ENCODE results near the gene YTHDF2. TPM values are rescaled to one million over a fixed set of nuclear protein-coding genes. Genes with fewer than 3 reads are reported as not detected.

Gene YTHDF2
- total RNA-seq, 1 experiment from 2014 or later: 126 TPM

GRCh38 chr1:28751315-28752060 is 14.7 kb downstream of the YTHDF2 start:
- TF ChIP-seq NFE2L1 (CRISPR knock-in tag; IDR thresholded peaks at IDR 0.05): no peak
- H3K27me3 Mint-ChIP-seq (ENCODE audit: low read depth): no peaks in the 10 kb centered on the region
- H3K36me3 Mint-ChIP-seq: peaks cover 31% of the 10 kb centered on the region
- CTCF ChIA-PET: interaction anchor here (3.0 kb wide), 1 partner anchor 15 kb away, joined by 12 read pairs; the partner anchor contains the start of gene YTHDF2
- H3K9me3 Mint-ChIP-seq: no peaks in the 10 kb centered on the region
- no peak overlapping the region for H3K4me3 Mint-ChIP-seq
- POLR2A ChIA-PET: interaction anchor here (0.6 to 1.3 kb wide), 2 partner anchors 12 to 184 kb away, joined by 3 to 4 read pairs; no protein-coding TSS in a partner anchor
- DNase-seq (ENCODE audit: low spot score) (no peak), ATAC-seq (no peak)
- peaks cover 39% of the 10 kb centered on the region for H3K4me1 Mint-ChIP-seq
- peak overlapping the region; percentile 26; the same call in 1 of the 2 replicates for H3K27ac Mint-ChIP-seq

GRCh38 chr1:28755701-28756100 is 19.0 kb downstream of the YTHDF2 start:
- no peak for TF ChIP-seq STAT6 (CRISPR knock-in tag; conservative IDR thresholded peaks at IDR 0.05; ENCODE audit: low read depth)
- TF ChIP-seq ZNF232 (CRISPR knock-in tag; IDR thresholded peaks at IDR 0.05): no peak
- no peak for TF ChIP-seq ZNF671 (CRISPR knock-in tag; IDR thresholded peaks at IDR 0.05)
- no peak for TF ChIP-seq ESRRA (CRISPR knock-in tag; IDR thresholded peaks at IDR 0.05; ENCODE audit: borderline replicate concordance)
- no peak for TF ChIP-seq ZNF423 (CRISPR knock-in tag; IDR thresholded peaks at IDR 0.05)
- TF ChIP-seq MLX (CRISPR knock-in tag; IDR thresholded peaks at IDR 0.05): no peak
- TF ChIP-seq USF1 (CRISPR knock-in tag; IDR thresholded peaks at IDR 0.05): no peak
- no peak for TF ChIP-seq RELA (CRISPR knock-in tag; IDR thresholded peaks at IDR 0.05; ENCODE audit: borderline replicate concordance)
- no peak for TF ChIP-seq OVOL2 (CRISPR knock-in tag; IDR thresholded peaks at IDR 0.05; ENCODE audit: borderline replicate concordance)
- no peak for TF ChIP-seq ZNF121 (CRISPR knock-in tag; IDR thresholded peaks at IDR 0.05)
- TF ChIP-seq ARID4B (CRISPR knock-in tag; IDR thresholded peaks at IDR 0.05; ENCODE audit: borderline replicate concordance): no peak
- no peak for TF ChIP-seq MAX (CRISPR knock-in tag; IDR thresholded peaks at IDR 0.05)
- no peaks in the 10 kb centered on the region for H3K9me3 Mint-ChIP-seq
- DNase-seq (ENCODE audit: low spot score) (no peak), ATAC-seq (no peak)
- ChIA-PET CTCF (interaction anchor here (0.6 to 2.2 kb wide), 6 partner anchors 9 to 122 kb away, joined by 3 to 10 read pairs (median 5); partner anchors contain the start of gene YTHDF2), POLR2A (interaction anchor here (1.3 to 2.3 kb wide), 2 partner anchors 19 to 20 kb away, joined by 6 to 17 read pairs; partner anchors contain the start of gene YTHDF2)
- H3K36me3 Mint-ChIP-seq: peaks cover 29% of the 10 kb centered on the region
- no peak overlapping the region for H3K4me3 Mint-ChIP-seq
- H3K27ac Mint-ChIP-seq: no peak overlapping the region
- no peaks in the 10 kb centered on the region for H3K27me3 Mint-ChIP-seq (ENCODE audit: low read depth)
- H3K4me1 Mint-ChIP-seq: peaks cover 15% of the 10 kb centered on the region

Measured in WTC11 (cell line).